ENCODE results near the gene ARSJ.

Gene ARSJ

DNA sequence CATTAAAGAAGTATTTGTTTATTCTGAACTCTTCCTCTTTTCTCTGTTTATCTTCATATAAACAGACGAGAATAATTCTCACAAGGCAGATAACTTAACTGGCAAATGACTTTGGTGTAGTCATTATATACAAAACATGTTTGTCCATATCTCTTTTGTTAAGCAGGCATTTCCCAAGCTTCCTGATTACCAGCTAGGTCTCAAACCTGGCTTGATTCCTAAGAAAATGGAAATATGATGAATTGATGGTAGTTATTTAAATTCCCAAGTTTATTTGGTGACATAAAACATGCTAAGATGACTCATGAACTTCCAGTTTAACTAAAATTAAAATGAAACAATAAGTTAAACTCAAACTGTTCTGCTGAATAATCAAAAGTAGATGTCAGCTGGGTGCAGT, 96.8 kb downstream of the ARSJ start:
- no peak overlapping the region for H3K4me3 ChIP-seq (ENCODE audit: low read length)
- no peak for TF ChIP-seq CTCF (conservative IDR thresholded peaks at IDR 0.05; ENCODE audit: low read length)
- DNase-seq (ENCODE audit: low read depth) = no peak

- peak; percentile 18 for DNase-seq (ENCODE audit: low read depth)
- TF ChIP-seq CTCF (conservative IDR thresholded peaks at IDR 0.05; ENCODE audit: low read length) = no peak
- no peak overlapping the region for H3K4me3 ChIP-seq (ENCODE audit: low read length)
These were observed 98.2 kb downstream of the ARSJ start for GRCh38 chr4:113881256-113881655.

- no peak for DNase-seq (ENCODE audit: low read depth)
- no peak overlapping the region for H3K4me3 ChIP-seq (ENCODE audit: low read length)
- no peak for TF ChIP-seq CTCF (conservative IDR thresholded peaks at IDR 0.05; ENCODE audit: low read length)
These were observed 99.0 kb downstream of the ARSJ start for GRCh38 chr4:113880240-113881028.

DNA sequence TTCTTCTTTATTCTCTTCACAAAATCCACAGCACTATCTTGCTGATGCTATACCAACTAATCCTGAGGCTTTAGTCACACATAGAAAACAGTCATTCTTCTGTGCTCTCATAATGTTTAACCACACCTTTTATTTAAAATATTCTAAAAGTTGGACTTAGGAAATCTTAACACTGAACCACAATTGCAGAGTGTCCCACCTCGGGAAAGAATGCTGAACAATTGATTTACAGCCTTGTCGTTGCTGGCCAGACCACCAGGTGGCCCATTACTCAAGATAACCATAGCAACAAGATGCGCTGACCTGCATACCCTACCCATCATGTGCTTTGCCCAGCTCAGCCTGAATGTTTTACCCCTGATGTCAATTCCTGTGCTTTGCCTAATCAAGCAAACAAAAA, 100.8 kb downstream of the ARSJ start:
- peak; percentile 48 for DNase-seq (ENCODE audit: low read depth)
- no peak overlapping the region for H3K4me3 ChIP-seq (ENCODE audit: low read length)
- TF ChIP-seq CTCF (conservative IDR thresholded peaks at IDR 0.05; ENCODE audit: low read length) = no peak

DNA sequence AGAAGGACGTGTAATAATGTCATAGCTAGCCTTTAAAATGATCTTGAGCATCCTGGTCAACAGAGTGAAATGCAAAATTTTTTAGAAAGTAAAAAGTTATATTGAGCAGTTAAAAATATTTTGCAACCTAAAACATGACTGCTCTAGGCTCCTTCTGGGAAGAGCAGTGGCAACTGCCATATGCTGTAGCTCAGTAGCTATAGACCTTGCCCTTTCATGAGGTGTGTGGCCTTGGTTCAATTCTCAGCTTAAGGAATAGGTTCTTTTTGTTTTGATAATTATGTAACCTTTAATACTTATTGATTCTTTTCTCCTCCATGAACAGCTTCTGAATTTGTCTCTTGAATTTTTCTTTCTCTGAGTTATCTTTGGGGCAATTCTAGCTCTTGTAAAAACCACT, 105.0 kb downstream of the ARSJ start:
- H3K4me3 ChIP-seq (ENCODE audit: low read length) = no peak overlapping the region
- DNase-seq (ENCODE audit: low read depth) = no peak
- no peak for TF ChIP-seq CTCF (conservative IDR thresholded peaks at IDR 0.05; ENCODE audit: low read length)

- DNase-seq (ENCODE audit: low read depth) = no peak
- no peak overlapping the region for H3K4me3 ChIP-seq (ENCODE audit: low read length)
- TF ChIP-seq CTCF (conservative IDR thresholded peaks at IDR 0.05; ENCODE audit: low read length) = no peak
These were observed 105.9 kb downstream of the ARSJ start for GRCh38 chr4:113873508-113873907.
